Activated T-cell treated with anti-CD3 and anti-CD28 coated beads, Interleukin-2, amount 50 U/mL, for 1 hour (primary cell): Measurements from ENCODE around the gene GDPGP1.

ENCODE experiments used
- DNase-seq: peaks from one replicate; pipeline ENCODE4 v3.0.0-alpha.2; 2020

Gene GDPGP1

DNA sequence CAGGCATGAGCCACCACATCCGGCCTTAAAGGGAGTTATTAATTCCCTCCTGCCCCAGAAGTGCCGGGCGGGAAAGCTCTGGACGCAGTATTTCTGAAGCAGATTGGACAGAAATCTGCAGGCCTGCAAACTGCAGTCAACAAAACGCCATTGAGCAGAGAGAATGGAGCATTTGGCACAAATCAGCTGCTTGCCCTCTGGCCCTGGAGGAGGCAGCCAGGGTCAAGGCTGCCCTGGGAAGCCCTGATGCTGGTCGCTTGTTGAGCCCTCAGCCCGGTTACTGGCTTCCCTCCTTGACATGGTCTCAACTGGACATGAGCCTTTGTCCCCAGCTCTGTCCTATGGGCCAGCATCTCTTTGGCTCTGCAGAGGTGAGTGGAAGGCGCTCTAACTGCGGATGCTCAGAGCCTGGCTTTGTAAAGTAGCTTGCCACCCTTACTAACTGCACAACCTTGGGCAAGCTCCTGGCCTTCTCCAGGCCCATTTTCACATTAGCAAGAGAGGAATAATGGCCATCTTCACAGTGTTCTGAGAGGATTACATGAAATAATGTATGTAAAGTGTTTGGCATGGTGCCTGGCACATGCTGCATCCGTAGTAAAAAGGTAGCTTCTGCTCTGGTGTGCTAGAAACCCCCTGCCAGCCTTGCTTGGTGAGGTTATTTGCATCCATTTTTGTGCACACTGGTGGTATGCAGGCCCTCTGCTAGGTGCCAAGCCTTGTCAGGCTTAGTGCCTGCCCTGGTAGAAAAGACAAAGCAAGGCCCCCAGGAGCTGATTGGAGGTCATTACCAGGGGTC is 28.8 kb upstream of the GDPGP1 start:
- DNase-seq = no peak

DNA sequence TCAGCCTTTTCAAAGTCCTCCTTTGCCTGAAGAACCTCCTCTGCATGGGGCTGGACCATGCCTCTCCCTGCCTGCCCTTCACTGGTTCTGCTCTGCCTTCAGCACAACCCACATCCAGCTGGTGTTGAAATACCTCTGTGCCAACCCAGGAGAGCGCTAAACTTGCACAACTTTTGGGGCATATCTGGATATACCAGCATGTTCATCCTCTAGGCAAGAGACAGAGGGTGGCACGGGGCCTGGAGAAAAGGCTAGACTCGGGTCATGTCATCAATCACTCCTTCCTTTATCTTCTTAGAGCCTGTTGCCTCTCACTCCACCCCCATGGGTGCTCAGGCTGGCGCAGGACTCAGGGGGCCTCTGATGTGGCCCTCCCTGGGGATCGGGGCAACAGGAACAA is 28.1 kb upstream of the GDPGP1 start:
- no peak for DNase-seq

DNA sequence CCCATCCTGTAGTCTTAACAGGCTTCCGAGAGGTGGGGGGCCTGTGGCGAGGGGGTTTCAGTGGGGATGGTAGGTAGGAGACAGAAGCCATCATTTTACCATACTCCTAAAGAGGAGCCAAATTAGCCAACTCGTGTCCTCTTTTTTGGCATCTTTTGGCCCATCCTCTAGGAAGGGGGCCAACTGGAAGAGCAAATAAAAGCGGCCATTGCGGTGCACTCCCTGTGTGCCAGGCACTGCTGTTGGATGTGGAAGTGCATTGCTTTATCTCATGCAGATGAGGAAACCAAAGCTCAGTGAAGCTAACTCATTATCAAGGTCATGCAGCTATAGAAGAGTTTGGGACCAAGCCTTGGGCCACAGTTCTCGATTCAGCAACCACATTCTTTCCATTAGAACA is 26.8 kb upstream of the GDPGP1 start:
- DNase-seq = no peak

DNA sequence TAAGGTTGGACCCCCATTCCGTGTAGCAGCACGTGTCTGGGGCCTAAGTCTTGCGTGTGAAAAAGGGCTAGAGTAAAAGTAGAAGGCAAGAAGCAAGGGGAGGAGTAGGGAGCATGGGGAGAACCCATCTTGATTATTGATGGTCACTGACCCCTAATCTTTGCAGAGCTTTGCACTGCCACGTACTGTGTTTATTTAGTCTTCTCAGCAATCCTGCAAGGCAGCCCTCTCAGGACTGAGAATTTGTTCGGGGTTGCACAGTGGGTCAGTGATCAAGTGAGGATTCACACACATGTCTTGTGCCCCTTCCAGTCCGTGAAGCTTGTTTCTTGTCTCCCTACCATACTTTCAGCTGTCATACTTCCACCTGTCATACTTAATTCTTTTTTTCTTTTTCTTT is 25.7 kb upstream of the GDPGP1 start:
- DNase-seq = no peak

DNA sequence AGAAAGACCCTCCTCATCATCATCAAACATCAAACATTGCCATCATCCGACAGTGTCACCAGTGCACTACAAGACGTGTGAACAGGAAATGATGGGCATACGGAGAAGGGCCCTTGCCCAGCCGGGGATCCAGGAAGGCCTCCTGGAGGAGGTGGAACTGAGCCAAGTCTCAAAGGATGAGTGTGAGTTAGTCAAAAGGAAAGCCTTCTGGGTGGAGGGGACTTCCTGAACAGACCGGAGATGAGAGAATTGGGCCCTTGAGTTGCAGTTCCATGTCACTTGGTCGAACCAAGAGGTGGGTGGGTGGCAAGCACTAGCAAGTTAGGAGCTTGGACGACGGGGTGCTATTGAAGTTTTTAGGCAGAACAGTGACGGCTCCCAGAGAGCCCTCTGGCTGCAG is 24.4 kb upstream of the GDPGP1 start:
- DNase-seq = no peak

DNA sequence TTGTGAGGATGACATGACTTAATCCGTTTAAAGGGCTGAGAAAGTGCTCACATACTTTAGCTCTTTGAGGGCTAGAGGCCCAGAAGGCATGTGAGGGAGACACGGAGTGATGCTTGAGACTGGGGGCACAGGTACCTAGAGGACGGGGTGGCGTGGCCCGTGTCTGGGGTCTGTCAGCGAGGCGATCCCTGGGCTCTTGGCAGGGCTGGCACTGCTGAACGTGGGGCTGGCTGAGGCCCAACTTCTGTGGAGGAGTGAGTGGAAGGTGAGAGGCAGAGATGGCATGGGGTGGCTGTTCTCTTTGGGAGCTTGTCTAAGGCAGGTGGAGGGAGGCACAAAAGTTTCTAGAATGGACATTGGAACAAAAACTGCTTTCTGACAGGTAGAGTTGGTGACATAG is 23.4 kb upstream of the GDPGP1 start:
- no peak for DNase-seq

DNA sequence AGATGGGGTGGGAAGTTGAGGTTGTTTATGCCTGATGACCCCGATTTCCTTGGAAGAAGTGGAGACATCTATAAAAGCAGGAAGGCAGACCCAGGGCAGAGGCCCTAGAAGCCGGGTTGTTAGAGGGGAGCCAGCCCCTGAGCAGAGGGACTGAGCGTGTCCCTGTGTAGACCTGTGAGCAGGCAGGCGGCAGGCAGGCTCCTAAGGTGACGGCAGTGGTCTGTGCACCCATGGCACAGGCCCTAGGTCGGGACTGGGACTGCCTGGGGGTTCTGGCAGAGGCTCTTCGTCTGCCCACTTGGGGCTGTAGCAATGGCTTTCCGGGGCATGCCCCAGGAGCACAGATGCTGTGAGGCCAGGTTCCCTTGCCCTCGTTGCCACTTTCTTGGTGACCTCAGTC is 23.0 kb upstream of the GDPGP1 start:
- DNase-seq = no peak

DNA sequence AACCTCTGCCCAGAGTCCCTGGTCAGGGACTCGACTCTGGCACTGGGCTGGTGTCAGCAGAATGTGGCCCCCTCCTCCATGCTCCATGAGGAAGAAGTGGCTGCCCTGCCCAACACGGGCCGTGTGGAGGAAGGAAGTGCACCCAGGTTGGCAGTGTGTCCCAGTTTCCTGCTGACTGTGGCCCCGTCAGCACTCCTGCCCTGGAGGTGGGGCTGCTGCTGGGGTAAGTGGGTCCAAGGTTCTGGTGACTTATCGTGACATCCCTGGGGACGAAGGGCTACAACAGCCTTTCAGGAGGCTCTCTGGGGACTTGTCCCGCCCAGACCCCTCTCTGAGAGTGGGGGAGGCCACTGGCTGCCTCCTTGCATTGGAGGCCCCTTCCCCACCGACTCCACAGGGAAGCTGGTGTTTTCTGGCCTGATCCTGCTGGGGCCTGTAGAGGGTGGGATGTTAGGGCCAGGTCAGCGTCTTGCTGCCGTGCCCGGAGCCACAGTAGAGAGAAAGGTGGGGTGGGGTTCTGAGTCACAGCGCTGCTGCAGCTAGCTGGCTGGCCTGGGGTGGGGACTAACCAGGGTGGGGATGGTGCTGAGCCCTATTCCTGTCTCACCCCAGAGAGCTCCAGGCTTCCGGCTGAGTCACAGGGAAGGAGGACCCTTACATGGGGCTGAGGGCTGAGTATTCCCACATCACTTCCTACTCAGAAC is 22.4 kb upstream of the GDPGP1 start:
- no peak for DNase-seq

DNA sequence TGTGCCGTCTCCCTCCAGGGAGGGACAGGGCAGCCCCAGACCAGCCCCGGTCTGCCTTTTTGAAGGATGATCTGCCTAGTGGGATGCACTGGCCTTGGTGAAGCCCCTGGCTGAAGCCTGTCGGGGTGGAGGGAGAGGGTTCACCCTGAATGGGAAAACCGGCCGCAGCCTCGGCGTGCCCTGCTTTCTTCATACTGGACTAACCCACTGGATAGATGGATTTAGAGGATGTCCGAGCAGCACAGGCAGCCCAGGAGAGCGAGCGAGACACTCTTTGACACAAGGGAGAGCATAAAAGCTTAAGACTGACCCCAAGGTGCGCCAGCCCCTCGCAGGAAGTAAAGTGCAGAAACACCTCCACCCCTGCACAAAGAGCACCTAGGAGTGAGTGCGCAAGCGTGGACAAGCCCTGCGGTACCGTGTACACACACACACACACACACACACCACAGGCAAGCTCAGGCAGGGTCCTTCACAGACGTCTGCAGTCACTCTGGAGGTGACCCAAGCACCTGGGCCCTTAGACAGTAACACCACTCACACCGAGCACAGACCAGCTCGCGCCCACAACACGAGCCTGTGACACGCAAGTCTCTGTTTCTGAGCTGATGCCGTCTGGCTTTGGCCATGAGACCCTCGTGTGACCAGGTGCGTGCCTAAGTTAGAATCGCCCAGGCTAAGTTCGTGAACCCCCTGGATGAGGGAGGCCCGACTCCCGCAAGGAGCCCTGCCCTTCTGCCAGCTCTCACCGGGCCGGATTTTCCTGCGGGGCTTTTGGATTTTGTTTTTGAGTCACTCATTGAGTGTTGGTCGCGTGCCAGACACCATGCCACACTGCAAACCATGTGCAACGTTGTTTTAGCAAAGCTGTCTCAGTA is 21.5 kb upstream of the GDPGP1 start:
- no peak for DNase-seq

DNA sequence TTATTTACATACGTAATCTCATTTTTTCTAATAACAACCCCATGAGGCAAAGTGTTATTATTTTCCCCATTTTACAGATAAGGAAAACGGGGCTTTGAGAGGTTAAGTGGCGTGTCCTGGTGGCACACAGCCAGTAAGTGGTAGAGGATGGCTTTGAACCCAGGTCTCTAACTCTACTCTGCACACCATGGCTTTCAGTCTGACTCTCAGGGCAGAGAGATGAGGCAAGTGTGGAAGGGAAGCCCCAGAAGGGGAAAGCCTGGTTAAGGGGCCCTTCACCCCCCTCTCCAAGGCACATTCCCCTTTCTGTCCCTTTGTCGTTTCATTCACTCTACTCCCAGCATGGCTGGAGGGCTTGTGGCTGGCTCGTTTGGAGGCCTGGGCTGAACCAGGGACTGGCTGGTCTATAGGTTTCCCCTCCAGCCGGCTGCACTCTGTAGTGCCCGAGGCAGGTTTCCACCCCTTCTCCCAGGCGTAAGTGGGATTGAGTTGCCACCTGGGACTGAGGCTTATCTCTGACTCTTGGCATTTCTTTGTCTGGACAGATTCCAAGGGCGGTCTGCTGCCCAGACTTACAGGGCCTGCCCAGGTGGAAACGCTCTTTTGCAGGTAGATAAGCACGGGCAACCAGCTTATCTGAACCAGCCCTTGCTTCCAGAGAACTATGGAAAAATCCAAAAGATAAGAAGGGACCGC is 20.7 kb upstream of the GDPGP1 start:
- DNase-seq = no peak

DNA sequence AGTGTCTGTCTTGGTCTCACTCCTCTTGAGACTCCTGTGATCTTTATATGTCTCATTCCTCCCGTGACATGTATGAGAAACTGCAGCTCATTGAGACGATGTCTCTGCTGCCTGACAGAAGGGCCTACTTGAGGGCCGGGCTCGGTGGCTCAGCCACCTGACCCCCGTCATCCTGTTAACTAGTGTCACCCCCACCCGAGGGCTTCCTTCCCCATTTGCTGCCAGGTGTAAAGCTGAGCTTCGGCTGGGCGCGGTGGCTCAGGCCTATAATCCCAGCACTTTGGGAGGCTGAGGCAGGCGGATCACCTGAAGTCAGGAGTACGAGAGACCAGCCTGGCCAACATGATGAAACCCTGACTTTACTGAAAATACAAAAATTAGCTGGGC is 20.2 kb upstream of the GDPGP1 start:
- no peak for DNase-seq

DNA sequence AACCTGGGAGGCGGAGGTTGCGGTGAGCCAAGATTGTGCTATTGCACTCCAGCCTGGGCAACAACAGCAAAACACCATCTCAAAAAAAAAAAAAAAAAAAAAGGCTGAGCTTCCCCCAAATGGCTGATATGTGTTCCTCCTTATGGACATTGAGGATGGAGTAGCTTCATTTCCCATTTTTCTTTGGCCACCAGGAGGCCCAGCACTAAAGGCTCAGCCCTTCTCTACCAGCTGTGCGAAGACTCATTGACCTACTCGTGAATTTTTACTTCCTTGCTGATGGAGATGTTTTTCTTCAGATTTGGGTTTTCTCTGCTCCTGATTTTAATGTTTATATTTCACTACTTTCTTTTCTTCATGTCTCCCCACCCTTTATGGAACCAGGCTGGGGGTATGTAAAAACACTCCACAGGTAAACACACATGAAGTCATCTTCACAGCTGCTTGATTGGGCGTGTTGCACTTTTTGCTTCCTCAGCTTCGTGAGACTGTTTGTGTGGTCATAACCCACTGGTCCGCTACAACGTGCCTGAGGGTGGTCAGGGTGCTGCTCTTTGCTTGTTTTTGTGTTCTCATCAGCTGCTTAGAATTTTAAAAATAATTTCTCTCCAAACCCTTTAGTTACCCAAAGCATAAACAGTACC is 19.3 kb upstream of the GDPGP1 start:
- DNase-seq = no peak

DNA sequence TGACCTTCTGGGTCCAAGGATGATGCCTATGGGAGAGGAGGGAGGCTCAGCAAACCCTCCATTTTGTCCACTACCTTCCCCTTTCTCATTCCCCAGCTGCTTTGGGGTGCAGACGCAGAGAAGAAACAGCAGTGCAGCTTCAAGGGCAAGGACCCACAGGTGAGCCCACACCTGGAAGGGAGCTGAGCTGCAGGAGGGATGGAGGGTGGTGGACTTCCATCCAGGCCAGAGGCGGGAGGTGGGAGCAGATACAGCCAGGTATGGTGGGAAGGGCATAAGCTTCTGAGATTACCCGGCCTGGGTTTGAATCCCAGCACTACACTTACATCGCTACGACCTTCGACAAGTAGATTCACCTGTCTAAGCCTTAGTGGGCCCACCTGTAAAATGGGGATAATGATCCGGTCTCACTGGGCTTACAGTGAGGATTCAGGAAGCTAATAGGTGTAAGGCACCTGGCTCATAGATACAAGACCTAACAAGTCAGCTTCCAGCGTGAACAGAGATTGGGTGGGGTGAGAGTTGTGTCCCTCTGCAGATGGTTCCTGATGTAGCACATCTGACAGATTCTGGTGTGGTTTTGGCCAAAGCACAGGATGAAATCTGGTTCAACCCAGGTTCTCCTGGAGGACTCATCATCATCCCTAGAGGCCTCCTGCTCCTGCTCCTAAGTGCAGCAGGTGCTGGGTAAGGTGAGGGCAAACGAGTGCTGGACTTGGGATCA is 16.2 kb upstream of the GDPGP1 start:
- no peak for DNase-seq

DNA sequence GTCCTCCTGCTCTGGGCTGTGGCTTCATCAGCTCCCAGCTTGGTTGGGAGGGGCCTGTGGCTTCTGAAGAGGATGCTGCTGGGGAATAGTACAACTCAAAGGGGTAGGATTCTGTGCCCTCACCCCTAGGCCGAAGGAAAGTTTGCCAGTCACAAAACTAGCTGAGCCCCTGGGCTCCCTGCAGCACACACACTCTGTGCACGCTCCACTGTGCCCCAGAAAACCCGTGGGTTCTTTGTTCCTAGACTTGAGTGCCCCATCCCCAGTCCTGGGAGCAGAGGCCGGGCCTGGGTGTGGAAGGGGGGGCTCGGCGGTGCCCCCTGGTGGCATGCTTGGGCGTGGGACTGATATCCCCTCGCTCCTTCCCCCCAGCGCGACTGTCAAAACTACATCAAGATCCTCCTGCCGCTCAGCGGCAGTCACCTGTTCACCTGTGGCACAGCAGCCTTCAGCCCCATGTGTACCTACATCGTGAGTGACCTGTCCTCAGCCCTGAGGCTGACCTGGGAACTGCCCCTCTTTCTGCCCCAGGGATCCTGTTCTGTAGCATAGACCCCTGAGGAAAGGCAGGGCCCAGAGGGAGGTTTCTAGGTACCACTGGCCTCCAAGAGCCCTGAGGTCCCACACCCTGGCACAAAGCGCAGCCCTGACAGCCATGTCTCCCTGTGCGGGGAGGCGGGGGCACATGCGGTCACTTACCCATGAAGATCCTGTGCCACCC is 14.4 kb upstream of the GDPGP1 start:
- DNase-seq = peak; percentile 71

DNA sequence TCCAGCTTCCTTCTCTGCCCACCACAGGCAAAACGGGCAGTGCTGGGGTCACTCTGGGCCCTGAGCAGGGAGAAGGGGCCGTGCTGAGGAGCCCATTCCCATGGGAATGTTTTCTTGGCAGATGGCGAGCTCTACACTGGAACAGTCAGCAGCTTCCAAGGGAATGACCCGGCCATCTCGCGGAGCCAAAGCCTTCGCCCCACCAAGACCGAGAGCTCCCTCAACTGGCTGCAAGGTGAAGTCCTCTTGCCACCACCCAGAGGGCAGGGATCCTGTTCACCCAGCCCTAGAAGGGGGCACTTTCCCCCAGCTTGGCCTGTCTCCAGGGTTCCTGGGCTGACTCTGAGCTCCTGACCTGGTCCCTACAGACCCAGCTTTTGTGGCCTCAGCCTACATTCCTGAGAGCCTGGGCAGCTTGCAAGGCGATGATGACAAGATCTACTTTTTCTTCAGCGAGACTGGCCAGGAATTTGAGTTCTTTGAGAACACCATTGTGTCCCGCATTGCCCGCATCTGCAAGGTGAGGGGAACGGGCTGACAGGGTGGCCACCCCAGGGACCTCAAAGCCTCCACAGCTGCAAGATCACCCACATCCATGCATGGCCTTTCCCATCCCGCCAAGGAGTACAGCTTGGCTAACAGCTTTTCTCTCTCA is 12.6 kb upstream of the GDPGP1 start:
- DNase-seq = no peak

DNA sequence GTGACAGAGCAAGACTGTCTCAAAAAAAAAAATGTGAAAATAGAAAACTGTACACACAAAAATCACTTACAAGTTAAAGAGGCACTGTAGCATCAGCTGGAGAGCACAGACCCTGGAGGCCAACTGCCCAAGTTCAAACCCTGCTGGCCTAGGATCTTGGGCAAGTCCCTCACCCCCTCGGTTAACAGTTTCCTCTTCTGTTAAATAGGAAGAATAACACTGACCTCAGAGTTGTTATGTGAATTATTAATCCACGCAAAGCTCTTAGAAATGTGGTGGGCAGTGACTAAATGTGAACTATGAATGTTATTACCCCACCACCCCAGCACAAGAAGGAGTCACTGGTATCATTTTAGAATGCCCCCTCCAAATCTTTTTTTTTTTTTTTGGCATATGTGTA is 11.5 kb upstream of the GDPGP1 start:
- no peak for DNase-seq

DNA sequence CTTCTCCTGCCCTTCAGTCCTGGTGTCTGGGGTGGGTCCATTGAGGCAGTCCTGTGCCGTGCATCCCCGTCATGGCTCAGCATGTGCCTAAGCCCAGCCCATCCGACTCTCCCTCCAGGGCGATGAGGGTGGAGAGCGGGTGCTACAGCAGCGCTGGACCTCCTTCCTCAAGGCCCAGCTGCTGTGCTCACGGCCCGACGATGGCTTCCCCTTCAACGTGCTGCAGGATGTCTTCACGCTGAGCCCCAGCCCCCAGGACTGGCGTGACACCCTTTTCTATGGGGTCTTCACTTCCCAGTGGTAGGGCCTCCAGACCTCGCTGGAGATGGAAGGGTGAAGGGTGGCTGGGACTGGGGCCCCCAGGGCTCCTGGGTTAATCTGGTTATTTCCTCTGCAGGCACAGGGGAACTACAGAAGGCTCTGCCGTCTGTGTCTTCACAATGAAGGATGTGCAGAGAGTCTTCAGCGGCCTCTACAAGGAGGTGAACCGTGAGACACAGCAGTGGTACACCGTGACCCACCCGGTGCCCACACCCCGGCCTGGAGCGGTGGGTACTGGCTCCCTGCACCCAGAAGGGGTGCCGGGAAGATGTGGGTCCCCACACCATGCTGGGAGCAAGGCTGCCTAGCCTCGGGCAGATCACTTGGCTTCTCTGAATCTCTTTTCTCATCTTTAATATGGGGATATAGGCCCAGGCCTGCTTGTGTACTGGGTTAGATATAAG is 10.4 kb upstream of the GDPGP1 start:
- no peak for DNase-seq

DNA sequence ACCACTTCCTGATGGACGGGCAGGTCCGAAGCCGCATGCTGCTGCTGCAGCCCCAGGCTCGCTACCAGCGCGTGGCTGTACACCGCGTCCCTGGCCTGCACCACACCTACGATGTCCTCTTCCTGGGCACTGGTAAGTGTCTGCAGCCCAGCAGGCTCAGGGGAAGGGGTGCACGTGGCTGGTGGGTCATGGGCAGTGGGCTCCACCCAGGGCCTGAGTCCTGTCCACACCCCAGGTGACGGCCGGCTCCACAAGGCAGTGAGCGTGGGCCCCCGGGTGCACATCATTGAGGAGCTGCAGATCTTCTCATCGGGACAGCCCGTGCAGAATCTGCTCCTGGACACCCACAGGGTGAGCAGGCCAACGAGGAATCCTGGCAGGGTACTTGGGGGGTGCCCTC is 9.0 kb upstream of the GDPGP1 start:
- no peak for DNase-seq

DNA sequence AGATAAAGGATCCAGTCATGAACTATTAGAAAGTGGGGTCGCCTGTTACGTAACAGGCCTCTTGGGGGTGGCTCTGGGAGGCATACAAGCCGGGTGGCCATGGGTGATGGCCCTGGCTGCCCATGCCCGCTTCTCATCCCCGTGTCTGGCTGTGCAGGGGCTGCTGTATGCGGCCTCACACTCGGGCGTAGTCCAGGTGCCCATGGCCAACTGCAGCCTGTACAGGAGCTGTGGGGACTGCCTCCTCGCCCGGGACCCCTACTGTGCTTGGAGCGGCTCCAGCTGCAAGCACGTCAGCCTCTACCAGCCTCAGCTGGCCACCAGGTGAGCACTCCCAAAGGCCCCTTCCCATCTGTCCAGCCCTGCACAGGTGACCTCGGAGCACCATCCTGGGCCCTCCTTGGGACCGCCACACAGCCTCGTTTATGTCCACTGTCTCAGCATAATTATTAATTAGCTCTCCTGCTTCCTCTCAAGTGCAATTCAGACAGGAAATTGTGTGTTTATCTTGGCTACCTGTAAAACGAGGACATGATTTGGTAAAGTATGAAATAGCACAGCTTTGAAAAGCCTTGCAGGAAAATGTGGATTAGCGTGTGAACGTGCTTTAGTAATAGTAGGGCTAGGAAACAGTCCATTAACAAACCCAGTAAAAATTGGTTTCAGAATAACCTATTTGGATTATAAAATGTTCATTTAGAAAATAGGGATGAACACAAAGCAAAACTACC is 8.3 kb upstream of the GDPGP1 start:
- no peak for DNase-seq
